H9 (cell line): ENCODE data around the gene GSX1. TPM values are rescaled to one million over a fixed set of nuclear protein-coding genes. Genes with fewer than 3 reads are reported as not detected.
A peak's percentile ranks its signal among the peaks of the same experiment; 100 is the strongest.

Source experiments
- DNase-seq: peaks from one replicate; pipeline ENCODE4 v3.0.0-alpha.2; 2017
- H2AFZ ChIP-seq: one replicate; pipeline ENCODE4 v1.6.1; 2013; ENCODE audit warnings: mild to moderate bottlenecking, low read length, control low read depth, moderate library complexity
- H2AK5ac ChIP-seq: 2 replicates; pipeline ENCODE4 v1.6.1; 2013; ENCODE audit warnings: low read length, control low read depth, mixed read lengths; ENCODE audit not compliant: insufficient read length
- H2BK120ac ChIP-seq: one replicate; pipeline ENCODE4 v1.6.1; 2013; ENCODE audit warnings: low read depth, mild to moderate bottlenecking, low read length, control low read depth, inconsistent platforms; ENCODE audit not compliant: poor library complexity, severe bottlenecking
- H2BK12ac ChIP-seq: 2 replicates; pipeline ENCODE4 v1.6.1; 2013; ENCODE audit warnings: low read length, control low read depth, mixed read lengths, low read depth; ENCODE audit not compliant: insufficient read length
- H2BK15ac ChIP-seq: 2 replicates; pipeline ENCODE4 v1.6.1; 2013; ENCODE audit warnings: low read depth, low read length, control low read depth
- H2BK20ac ChIP-seq: one replicate; pipeline ENCODE4 v1.6.1; 2013; ENCODE audit warnings: low read depth, mild to moderate bottlenecking, low read length, control low read depth, inconsistent platforms; ENCODE audit not compliant: poor library complexity, severe bottlenecking
- H2BK5ac ChIP-seq: 2 replicates; pipeline ENCODE4 v1.6.1; 2013; ENCODE audit warnings: low read length, control low read depth, mixed read lengths; ENCODE audit not compliant: insufficient read length
- H3K14ac ChIP-seq: 2 replicates; pipeline ENCODE4 v1.6.1; 2013; ENCODE audit warnings: low read length, control low read depth; ENCODE audit not compliant: insufficient read depth
- H3K18ac ChIP-seq: 2 replicates; pipeline ENCODE4 v1.6.1; 2013; ENCODE audit warnings: low read depth, mild to moderate bottlenecking, mixed read lengths, low read length, control low read depth; ENCODE audit not compliant: insufficient read length
- H3K23ac ChIP-seq: 2 replicates; pipeline ENCODE4 v1.6.1; 2013; ENCODE audit warnings: low read length, control low read depth, mixed read lengths, low read depth; ENCODE audit not compliant: insufficient read length
- H3K23me2 ChIP-seq: 2 replicates; pipeline ENCODE4 v1.6.1; 2013; ENCODE audit warnings: low read depth, mild to moderate bottlenecking, mixed read lengths, low read length, control low read depth; ENCODE audit not compliant: insufficient read length, poor library complexity, severe bottlenecking
- H3K27ac ChIP-seq: 2 replicates; pipeline ENCODE4 v1.5.1; 2013; ENCODE audit warnings: low read length, control low read depth, mixed read lengths, low read depth; ENCODE audit not compliant: insufficient read length
- H3K27me3 ChIP-seq: 2 replicates; pipeline ENCODE4 v1.6.1; 2013; ENCODE audit warnings: low read length, control low read depth, inconsistent platforms; ENCODE audit not compliant: insufficient read depth
- H3K4ac ChIP-seq: 2 replicates; pipeline ENCODE4 v1.6.1; 2013; ENCODE audit warnings: low read depth, mild to moderate bottlenecking, control low read depth, inconsistent platforms, low read length, moderate library complexity
- H3K4me1 ChIP-seq: 2 replicates; pipeline ENCODE4 v1.6.1; 2013; ENCODE audit warnings: low read length, control low read depth, inconsistent platforms; ENCODE audit not compliant: insufficient read depth
- H3K4me2 ChIP-seq: 2 replicates; pipeline ENCODE4 v1.6.1; 2013; ENCODE audit warnings: low read length, control low read depth, mixed read lengths; ENCODE audit not compliant: insufficient read length, insufficient read depth
- H3K56ac ChIP-seq: 2 replicates; pipeline ENCODE4 v1.6.1; 2013; ENCODE audit warnings: low read depth, mild to moderate bottlenecking, mixed read lengths, low read length, control low read depth; ENCODE audit not compliant: insufficient read length
- H3K79me1 ChIP-seq: 2 replicates; pipeline ENCODE4 v1.6.1; 2013; ENCODE audit warnings: low read depth, mild to moderate bottlenecking, moderate library complexity, low read length, control low read depth, inconsistent platforms; ENCODE audit not compliant: insufficient read depth, poor library complexity, severe bottlenecking
- H3K79me2 ChIP-seq: 2 replicates; pipeline ENCODE4 v1.6.1; 2013; ENCODE audit warnings: low read length, control low read depth, inconsistent platforms; ENCODE audit not compliant: insufficient read depth
- H3K9ac ChIP-seq: 2 replicates; pipeline ENCODE4 v1.6.1; 2013; ENCODE audit warnings: low read length, control low read depth, mixed read lengths; ENCODE audit not compliant: insufficient read length; ENCODE audit errors: extremely low read depth
- H3K9me3 ChIP-seq: one replicate; pipeline ENCODE4 v1.6.1; 2013; ENCODE audit warnings: low read depth, low read length, inconsistent platforms; ENCODE audit not compliant: control insufficient read depth
- H3T11ph ChIP-seq: one replicate; pipeline ENCODE4 v1.6.1; 2013; ENCODE audit warnings: mild to moderate bottlenecking, low read length, control low read depth, inconsistent platforms
- H4K20me1 ChIP-seq: one replicate; pipeline ENCODE4 v1.6.1; 2013; ENCODE audit not compliant: control insufficient read depth, insufficient read length, insufficient read depth
- H4K5ac ChIP-seq: 2 replicates; pipeline ENCODE4 v1.6.1; 2013; ENCODE audit warnings: low read depth, mild to moderate bottlenecking, mixed read lengths, low read length, control low read depth; ENCODE audit not compliant: insufficient read length
- H4K8ac ChIP-seq: replicated peaks from 2 replicates; pipeline ENCODE4 v1.6.1; 2013; ENCODE audit warnings: low read length, control low read depth, mixed read lengths, low read depth; ENCODE audit not compliant: insufficient read length
- H4K91ac ChIP-seq: 2 replicates; pipeline ENCODE4 v1.6.1; 2013; ENCODE audit warnings: low read depth, mild to moderate bottlenecking, moderate library complexity, mixed read lengths, low read length, control low read depth; ENCODE audit not compliant: insufficient read length
- H3K27ac Mint-ChIP-seq, 3 experiments: 2 replicates in 2 of 3; 3 replicates in 1 of 3; pipeline ENCODE4 v1.8.0; 2020 to 2021; ENCODE audit warnings: mixed read lengths in 3 of 3, mild to moderate bottlenecking in 1 of 3, moderate library complexity in 1 of 3
- H3K27me3 Mint-ChIP-seq: 2 replicates; pipeline ENCODE4 v1.8.0; 2021; ENCODE audit warnings: low read depth, mild to moderate bottlenecking, moderate library complexity, mixed read lengths
- H3K36me3 Mint-ChIP-seq, 3 experiments: 2 replicates in 2 of 3; 3 replicates in 1 of 3; pipeline ENCODE4 v1.8.0; 2020 to 2021; ENCODE audit warnings: low read depth in 3 of 3, mixed read lengths in 3 of 3; ENCODE audit not compliant: insufficient read depth in 1 of 3
- H3K4me1 Mint-ChIP-seq, 2 experiments: 2 replicates each; pipeline ENCODE4 v1.8.0; 2020; ENCODE audit warnings: mixed read lengths in 2 of 2
- H3K4me3 Mint-ChIP-seq, 2 experiments: 2 replicates in 1 of 2; 3 replicates in 1 of 2; pipeline ENCODE4 v1.8.0; 2020 to 2021; ENCODE audit warnings: mild to moderate bottlenecking in 2 of 2, mixed read lengths in 2 of 2, moderate library complexity in 1 of 2
- H3K9me3 Mint-ChIP-seq, 2 experiments: 2 replicates in 1 of 2; 3 replicates in 1 of 2; pipeline ENCODE4 v1.8.0; 2020; ENCODE audit warnings: mild to moderate bottlenecking in 2 of 2, mixed read lengths in 2 of 2, moderate library complexity in 1 of 2
- whole genome bisulfite sequencing: extraction: QIAGEN DNeasy Blood & Tissue Kit; methylation state at CpG from one replicate; pipeline ENCODE4 v1.1.7; 2013; ENCODE audit warnings: missing lambda C conversion rate, low lambda C conversion rate, mixed read lengths; ENCODE audit not compliant: insufficient read length; ENCODE audit errors: extremely low coverage; 5-methylcytosine and 5-hydroxymethylcytosine counted together
- total RNA-seq: library from RNA; stranded (reverse); gene quantifications from 2 replicates; pipeline ENCODE4 v1.2.1, GENCODE V29; 2021
- TF ChIP-seq, protein P1 (sequence below): fragments of 200-600 bp; sonication (generic); conservative IDR thresholded peaks from 3 replicates; pipeline ENCODE4 v1.8.0; 2021; ENCODE audit warnings: antibody characterized with exemption, mild to moderate bottlenecking

GSX1 gene
- total RNA-seq, 1 experiment from 2014 or later = not detected

DNA sequence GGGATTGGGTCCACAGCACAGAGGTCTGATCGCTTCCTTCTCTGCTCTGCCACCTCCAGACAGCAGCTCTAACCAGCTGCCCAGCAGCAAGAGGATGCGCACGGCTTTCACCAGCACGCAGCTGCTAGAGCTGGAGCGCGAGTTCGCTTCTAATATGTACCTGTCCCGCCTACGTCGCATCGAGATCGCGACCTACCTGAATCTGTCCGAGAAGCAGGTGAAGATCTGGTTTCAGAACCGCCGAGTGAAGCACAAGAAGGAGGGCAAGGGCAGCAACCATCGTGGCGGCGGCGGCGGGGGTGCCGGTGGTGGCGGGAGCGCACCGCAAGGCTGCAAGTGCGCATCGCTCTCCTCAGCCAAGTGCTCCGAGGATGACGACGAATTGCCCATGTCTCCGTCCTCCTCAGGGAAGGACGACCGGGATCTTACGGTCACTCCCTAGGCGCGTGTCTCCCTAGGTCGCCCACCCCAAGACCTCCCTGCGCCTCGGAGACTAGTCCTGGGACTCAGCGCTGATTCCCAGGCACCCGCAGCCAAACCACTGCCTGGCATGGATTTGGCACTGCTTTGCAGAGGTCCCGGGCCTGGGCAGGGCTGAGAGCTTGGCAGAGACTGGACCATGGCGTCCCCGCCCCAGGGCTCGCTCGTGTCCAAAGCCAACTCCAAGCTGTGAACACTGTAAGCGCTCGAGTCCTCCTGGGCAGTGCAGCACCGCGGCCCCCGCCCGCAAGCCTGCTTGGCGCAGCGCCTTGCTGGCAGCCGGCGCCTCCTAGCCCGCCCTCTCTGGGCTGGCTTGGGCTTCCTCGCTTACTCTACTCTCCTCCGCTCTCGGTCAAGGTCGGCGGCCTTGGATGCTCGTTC is 1.5 kb downstream of the GSX1 start:
- H3K14ac ChIP-seq = no peak overlapping the region
- H2BK12ac ChIP-seq = no peak overlapping the region
- H3K4me2 ChIP-seq = no peak overlapping the region
- no peak overlapping the region for H2AK5ac ChIP-seq
- H2AFZ ChIP-seq = no peak overlapping the region
- no peak overlapping the region for H4K91ac ChIP-seq
- no peaks in the 10 kb centered on the region for H3K9me3 ChIP-seq
- Mint-ChIP-seq H3K27ac (no peak overlapping the region), H3K4me3 (peak overlapping the region in 1 of 2 experiments; percentile 60; a peak in 2 of 5 replicates), H3K27me3 (peaks cover 100% of the 10 kb centered on the region), H3K36me3 (no peaks in the 10 kb centered on the region; a peak in 1 of 7 replicates), H3K4me1 (peaks cover 52 to 74% of the 10 kb centered on the region in 2 experiments), H3K9me3 (peaks cover 0 to 5% of the 10 kb centered on the region in 2 experiments; a peak in 2 of 5 replicates)
- no peak for DNase-seq
- H3K23me2 ChIP-seq = peaks cover 5% of the 10 kb centered on the region
- H3K27me3 ChIP-seq = peaks cover 96% of the 10 kb centered on the region
- no peak overlapping the region for H3K9ac ChIP-seq
- H2BK15ac ChIP-seq = no peak overlapping the region
- H4K5ac ChIP-seq = no peak overlapping the region
- H2BK20ac ChIP-seq = no peak overlapping the region
- H3K23ac ChIP-seq = no peak overlapping the region
- no peak overlapping the region for H3K27ac ChIP-seq
- H4K8ac ChIP-seq = no peak overlapping the region
- TF ChIP-seq, protein P1, sequence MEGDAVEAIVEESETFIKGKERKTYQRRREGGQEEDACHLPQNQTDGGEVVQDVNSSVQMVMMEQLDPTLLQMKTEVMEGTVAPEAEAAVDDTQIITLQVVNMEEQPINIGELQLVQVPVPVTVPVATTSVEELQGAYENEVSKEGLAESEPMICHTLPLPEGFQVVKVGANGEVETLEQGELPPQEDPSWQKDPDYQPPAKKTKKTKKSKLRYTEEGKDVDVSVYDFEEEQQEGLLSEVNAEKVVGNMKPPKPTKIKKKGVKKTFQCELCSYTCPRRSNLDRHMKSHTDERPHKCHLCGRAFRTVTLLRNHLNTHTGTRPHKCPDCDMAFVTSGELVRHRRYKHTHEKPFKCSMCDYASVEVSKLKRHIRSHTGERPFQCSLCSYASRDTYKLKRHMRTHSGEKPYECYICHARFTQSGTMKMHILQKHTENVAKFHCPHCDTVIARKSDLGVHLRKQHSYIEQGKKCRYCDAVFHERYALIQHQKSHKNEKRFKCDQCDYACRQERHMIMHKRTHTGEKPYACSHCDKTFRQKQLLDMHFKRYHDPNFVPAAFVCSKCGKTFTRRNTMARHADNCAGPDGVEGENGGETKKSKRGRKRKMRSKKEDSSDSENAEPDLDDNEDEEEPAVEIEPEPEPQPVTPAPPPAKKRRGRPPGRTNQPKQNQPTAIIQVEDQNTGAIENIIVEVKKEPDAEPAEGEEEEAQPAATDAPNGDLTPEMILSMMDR = no peak
- H3K79me2 ChIP-seq = no peaks in the 10 kb centered on the region
- no peak overlapping the region for H2BK5ac ChIP-seq
- no peaks in the 10 kb centered on the region for H3K4me1 ChIP-seq
- no peak overlapping the region for H2BK120ac ChIP-seq
- H4K20me1 ChIP-seq = no peaks in the 10 kb centered on the region
- no peak overlapping the region for H3T11ph ChIP-seq
- H3K18ac ChIP-seq = no peak overlapping the region
- H3K4ac ChIP-seq = no peak overlapping the region
- WGBS = no CpG with 5 or more reads among the region's 63 CpGs
- no peaks in the 10 kb centered on the region for H3K79me1 ChIP-seq
- H3K56ac ChIP-seq = no peak overlapping the region
